Measurements from ENCODE around the gene RSRC1. TPM values are rescaled to one million over a fixed set of nuclear protein-coding genes. Genes with fewer than 3 reads are reported as not detected.

Gene RSRC1
- total and polyA plus RNA-seq, 2 of the 8 experiments (the other 6 are each of a cell fraction or from before 2014, with no cell fraction given): 2.0 to 27.9 TPM

- H3K4me2 ChIP-seq (ENCODE audit: insufficient read depth in 1 of 2, low read depth in 2 of 2, low read length in 2 of 2): no peak overlapping the region
- no peak for FAIRE-seq
- no peak overlapping the region for H3K23ac ChIP-seq (ENCODE audit: insufficient read length)
- H3K36me3 ChIP-seq (ENCODE audit: control insufficient read depth in 2 of 4, insufficient read depth in 4 of 4, low read length in 3 of 4): no peaks in the 10 kb centered on the region
- no peaks in the 10 kb centered on the region for H3K23me2 ChIP-seq (ENCODE audit: low read depth, low read length)
- H3K4me1 ChIP-seq (replicated peaks in 1 of 4; ENCODE audit: control insufficient read depth in 3 of 4, insufficient read depth in 4 of 4, low read length in 3 of 4): no peaks in the 10 kb centered on the region
- no peak overlapping the region for H4K5ac ChIP-seq (ENCODE audit: insufficient read length, low read depth, low read length)
- H2BK12ac ChIP-seq (ENCODE audit: low read depth, low read length): no peak overlapping the region
- ChIA-PET POLR2A (ENCODE audit: partially characterized antibody) (no interaction called here), CTCF (ENCODE audit: partially characterized antibody) (interaction anchor here (1.0 to 1.2 kb wide), 2 partner anchors 14 to 148 kb away, joined by 3 read pairs; no protein-coding TSS in a partner anchor)
- H3K18ac ChIP-seq (ENCODE audit: extremely low read depth, low read length): no peak overlapping the region
- no peak overlapping the region for H2AFZ ChIP-seq (ENCODE audit: low read length)
- 93% methylated on average over 2 of the region's 2 CpGs; no CpG with 5 or more reads in 1 of the 2 experiments for WGBS, 2 experiments (ENCODE audit: extremely low coverage in 1 of 2, insufficient coverage in 1 of 2, insufficient read length in 1 of 2, insufficient replicate concordance in 2 of 2, low coverage in 1 of 2, low lambda C conversion rate in 2 of 2, missing lambda C conversion rate in 1 of 2)
- no peak overlapping the region for H2AK5ac ChIP-seq (ENCODE audit: low read depth, low read length)
- no peak overlapping the region for H3K14ac ChIP-seq (ENCODE audit: insufficient read length)
- H3K4me3 ChIP-seq (ENCODE audit: extremely low read depth in 1 of 4, insufficient read depth in 2 of 4, low read depth in 3 of 4, low read length in 4 of 4): no peak overlapping the region
- TF ChIP-seq CTCF (IDR thresholded peaks at IDR 0.05; ENCODE audit: control extremely low read depth in 1 of 3, insufficient read depth in 1 of 3, low read depth in 1 of 3, low read length in 3 of 3) (no peak), NANOG (IDR thresholded peaks at IDR 0.05; ENCODE audit: insufficient read depth, low read depth, low read length, poor library complexity, severe bottlenecking) (no peak), JUND (IDR thresholded peaks at IDR 0.05; ENCODE audit: low read length) (no peak), RBBP5 (IDR thresholded peaks at IDR 0.05; ENCODE audit: borderline replicate concordance, low read depth, low read length) (no peak), HDAC6 (IDR thresholded peaks at IDR 0.05; ENCODE audit: low read depth, low read length) (no peak), TAF7 (optimal IDR thresholded peaks at IDR 0.05; ENCODE audit: borderline replicate concordance, low read depth, low read length) (no peak), KDM1A (IDR thresholded peaks at IDR 0.05; ENCODE audit: borderline replicate concordance, low read length) (no peak), HDAC2 (IDR thresholded peaks at IDR 0.05; ENCODE audit: borderline replicate concordance in 1 of 2, low read depth in 2 of 2, low read length in 2 of 2) (no peak)
- H3K27ac ChIP-seq (ENCODE audit: low read depth, low read length): no peak overlapping the region
- H2BK120ac ChIP-seq (replicated peaks; ENCODE audit: low read depth, low read length): no peak overlapping the region
- no peak overlapping the region for H4K8ac ChIP-seq (ENCODE audit: extremely low read depth, insufficient read depth, low read length)
- H4K20me1 ChIP-seq (replicated peaks in 1 of 2; ENCODE audit: control insufficient read depth in 1 of 2, insufficient read depth in 2 of 2, low read length in 2 of 2): no peaks in the 10 kb centered on the region
- H4K91ac ChIP-seq (replicated peaks; ENCODE audit: insufficient read length, low read length): no peak overlapping the region
- peak overlapping the region in 1 of 4 experiments; percentile 8; a peak in 1 of 7 replicates for H3K9ac ChIP-seq (replicated peaks in 1 of 4; ENCODE audit: extremely low read depth in 1 of 4, low read depth in 3 of 4, low read length in 3 of 4)
- DNase-seq (ENCODE audit: low read depth in 1 of 2, low spot score in 2 of 2): no peak
- H2BK15ac ChIP-seq (ENCODE audit: low read length): no peak overlapping the region
- no peaks in the 10 kb centered on the region for H3K79me1 ChIP-seq (ENCODE audit: low read depth, low read length)
- H2BK20ac ChIP-seq (ENCODE audit: low read length): no peak overlapping the region
- no peaks in the 10 kb centered on the region for H3K27me3 ChIP-seq (replicated peaks in 1 of 4; ENCODE audit: control insufficient read depth in 3 of 4, extremely low read depth in 1 of 4, insufficient read depth in 3 of 4, low read length in 3 of 4)
- H3K56ac ChIP-seq (replicated peaks; ENCODE audit: insufficient read length, low read depth, low read length): no peak overlapping the region
- no peak overlapping the region for H3K4ac ChIP-seq (replicated peaks; ENCODE audit: insufficient read length, low read depth, low read length)
- H2BK5ac ChIP-seq (ENCODE audit: low read depth, low read length): no peak overlapping the region
- no peaks in the 10 kb centered on the region for H3K79me2 ChIP-seq (ENCODE audit: control insufficient read depth in 1 of 2, insufficient read depth in 2 of 2, low read length in 2 of 2)
- H3K9me3 ChIP-seq (ENCODE audit: insufficient read depth in 2 of 2, low read depth in 1 of 2, low read length in 1 of 2): no peaks in the 10 kb centered on the region
These were observed 56.3 kb downstream of the RSRC1 start for GRCh38 chr3:158166223-158166622.

Data from H1 (cell line).